Fibroblast of lung (primary cell): ENCODE measurements around the gene PAK2.

Experiments used
- EZH2 ChIP-seq: IDR thresholded peaks from 2 replicates; pipeline ENCODE4 v1.5.1; 2012; ENCODE audit warnings: low read length, control low read depth, mild to moderate bottlenecking; ENCODE audit errors: missing control alignments
- TF ChIP-seq, protein P1 (sequence below), 2 donors: IDR thresholded peaks in 1 of 2; conservative IDR thresholded peaks in 1 of 2; 1 replicate in 1 of 2; 2 replicates in 1 of 2; pipeline ENCODE4 v1.5.1; 2011 to 2012; ENCODE audit warnings: low read length in 2 of 2, control low read depth in 1 of 2, inconsistent platforms in 1 of 2, low read depth in 1 of 2, mild to moderate bottlenecking in 1 of 2

DNA sequence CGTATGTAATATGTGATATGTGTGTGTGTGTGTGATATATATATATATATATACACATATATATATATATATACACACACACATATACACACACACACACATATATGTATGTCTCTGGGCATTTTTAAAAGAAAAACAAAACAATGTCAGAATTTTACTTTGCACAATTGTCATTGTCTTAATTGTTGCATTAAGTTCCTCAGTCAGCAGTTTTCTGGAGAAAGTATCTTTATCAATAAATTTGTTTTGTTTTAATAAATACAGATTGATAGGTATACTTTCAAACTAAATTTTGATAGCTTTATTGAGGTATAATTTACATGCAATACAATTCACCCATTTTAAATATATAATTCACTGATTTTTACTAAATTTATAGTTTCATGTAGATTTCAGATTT is 65.1 kb downstream of the PAK2 start:
- no peak for TF ChIP-seq EZH2
- TF ChIP-seq, protein P1, sequence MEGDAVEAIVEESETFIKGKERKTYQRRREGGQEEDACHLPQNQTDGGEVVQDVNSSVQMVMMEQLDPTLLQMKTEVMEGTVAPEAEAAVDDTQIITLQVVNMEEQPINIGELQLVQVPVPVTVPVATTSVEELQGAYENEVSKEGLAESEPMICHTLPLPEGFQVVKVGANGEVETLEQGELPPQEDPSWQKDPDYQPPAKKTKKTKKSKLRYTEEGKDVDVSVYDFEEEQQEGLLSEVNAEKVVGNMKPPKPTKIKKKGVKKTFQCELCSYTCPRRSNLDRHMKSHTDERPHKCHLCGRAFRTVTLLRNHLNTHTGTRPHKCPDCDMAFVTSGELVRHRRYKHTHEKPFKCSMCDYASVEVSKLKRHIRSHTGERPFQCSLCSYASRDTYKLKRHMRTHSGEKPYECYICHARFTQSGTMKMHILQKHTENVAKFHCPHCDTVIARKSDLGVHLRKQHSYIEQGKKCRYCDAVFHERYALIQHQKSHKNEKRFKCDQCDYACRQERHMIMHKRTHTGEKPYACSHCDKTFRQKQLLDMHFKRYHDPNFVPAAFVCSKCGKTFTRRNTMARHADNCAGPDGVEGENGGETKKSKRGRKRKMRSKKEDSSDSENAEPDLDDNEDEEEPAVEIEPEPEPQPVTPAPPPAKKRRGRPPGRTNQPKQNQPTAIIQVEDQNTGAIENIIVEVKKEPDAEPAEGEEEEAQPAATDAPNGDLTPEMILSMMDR (conservative IDR thresholded peaks at IDR 0.05 in 1 of 2, IDR thresholded peaks at IDR 0.05 in 1 of 2; ENCODE audit: low read depth in 1 of 2, low read length in 2 of 2): no peak
